Measurements from ENCODE around the gene PNPO.

The PNPO gene

GRCh38 chr17:47975823-47976205 is 34.4 kb downstream of the PNPO start:
- H3K36me3 ChIP-seq (ENCODE audit: insufficient read depth, low read length), result peaks cover 72% of the 10 kb centered on the region
- no peak overlapping the region for H3K4me2 ChIP-seq (ENCODE audit: insufficient read depth, low read length)
- ATAC-seq (ENCODE audit: insufficient read depth, low read depth), result no peak

GRCh38 chr17:47978324-47978723 is 37.0 kb downstream of the PNPO start:
- H4K20me1 ChIP-seq (ENCODE audit: insufficient read depth, low read length), result peaks cover 19% of the 10 kb centered on the region; the same call in 1 of the 2 replicates
- no peak overlapping the region for H3K4me3 ChIP-seq (ENCODE audit: low read depth in 1 of 2, low read length in 2 of 2)
- TF ChIP-seq EZH2 (IDR thresholded peaks at IDR 0.05; ENCODE audit: borderline replicate concordance, low read depth, low read length, severe bottlenecking), result no peak
- TF ChIP-seq CTCF (IDR thresholded peaks at IDR 0.05; ENCODE audit: borderline replicate concordance, extremely low read depth, low read length, poor library complexity, severe bottlenecking), result peak; percentile 78
- no peaks in the 10 kb centered on the region for H3K27me3 ChIP-seq (ENCODE audit: insufficient read depth, low read length, poor library complexity)
- H3K9ac ChIP-seq (ENCODE audit: low read depth, low read length), result no peak overlapping the region
- H3K4me1 ChIP-seq (ENCODE audit: insufficient read depth, low read length), result peaks cover 24% of the 10 kb centered on the region
- peak; percentile 77 for ATAC-seq (ENCODE audit: insufficient read depth, low read depth)
- no peaks in the 10 kb centered on the region for H3K9me3 ChIP-seq (ENCODE audit: insufficient read depth, low read length, severe bottlenecking)
- H3K4me2 ChIP-seq (ENCODE audit: insufficient read depth, low read length), result no peak overlapping the region
- peak; percentile 60 for DNase-seq
- no peak overlapping the region for H3K27ac ChIP-seq (ENCODE audit: low read length)
- H3K36me3 ChIP-seq (ENCODE audit: insufficient read depth, low read length), result peaks cover 94% of the 10 kb centered on the region
- H3K79me2 ChIP-seq (ENCODE audit: insufficient read depth, low read length), result no peaks in the 10 kb centered on the region
- H2AFZ ChIP-seq (ENCODE audit: low read depth, low read length), result no peak overlapping the region

More at GRCh38 chr17:47975823-47976205, 34.4 kb downstream of the PNPO start:
- H3K9me3 ChIP-seq (ENCODE audit: insufficient read depth, low read length, severe bottlenecking), result no peaks in the 10 kb centered on the region
- peaks cover 21% of the 10 kb centered on the region for H3K79me2 ChIP-seq (ENCODE audit: insufficient read depth, low read length)
- no peak for TF ChIP-seq EZH2 (IDR thresholded peaks at IDR 0.05; ENCODE audit: borderline replicate concordance, low read depth, low read length, severe bottlenecking)
- TF ChIP-seq CTCF (IDR thresholded peaks at IDR 0.05; ENCODE audit: borderline replicate concordance, extremely low read depth, low read length, poor library complexity, severe bottlenecking), result no peak
- no peak for DNase-seq
- no peaks in the 10 kb centered on the region for H3K27me3 ChIP-seq (ENCODE audit: insufficient read depth, low read length, poor library complexity)
- H4K20me1 ChIP-seq (ENCODE audit: insufficient read depth, low read length), result peaks cover 10% of the 10 kb centered on the region; the same call in 1 of the 2 replicates
- H2AFZ ChIP-seq (ENCODE audit: low read depth, low read length), result no peak overlapping the region
- no peak overlapping the region for H3K27ac ChIP-seq (ENCODE audit: low read length)
- H3K4me3 ChIP-seq (ENCODE audit: low read depth in 1 of 2, low read length in 2 of 2), result no peak overlapping the region
- no peak overlapping the region for H3K9ac ChIP-seq (ENCODE audit: low read depth, low read length)
- H3K4me1 ChIP-seq (ENCODE audit: insufficient read depth, low read length), result peaks cover 29% of the 10 kb centered on the region

- H3K79me2 ChIP-seq (ENCODE audit: insufficient read depth, low read length), result no peaks in the 10 kb centered on the region
- no peak overlapping the region for H3K4me2 ChIP-seq (ENCODE audit: insufficient read depth, low read length)
- TF ChIP-seq EZH2 (IDR thresholded peaks at IDR 0.05; ENCODE audit: borderline replicate concordance, low read depth, low read length, severe bottlenecking) (no peak), CTCF (IDR thresholded peaks at IDR 0.05; ENCODE audit: borderline replicate concordance, extremely low read depth, low read length, poor library complexity, severe bottlenecking) (no peak)
- H3K36me3 ChIP-seq (ENCODE audit: insufficient read depth, low read length), result peaks cover 84% of the 10 kb centered on the region
- H3K27ac ChIP-seq (ENCODE audit: low read length), result peak overlapping the region; percentile 26; the same call in 1 of the 2 replicates
- DNase-seq (no peak), ATAC-seq (ENCODE audit: insufficient read depth, low read depth) (no peak)
- no peaks in the 10 kb centered on the region for H3K9me3 ChIP-seq (ENCODE audit: insufficient read depth, low read length, severe bottlenecking)
- no peak overlapping the region for H3K9ac ChIP-seq (ENCODE audit: low read depth, low read length)
- no peaks in the 10 kb centered on the region for H3K27me3 ChIP-seq (ENCODE audit: insufficient read depth, low read length, poor library complexity)
- H4K20me1 ChIP-seq (ENCODE audit: insufficient read depth, low read length), result peaks cover 19% of the 10 kb centered on the region; the same call in 1 of the 2 replicates
- H2AFZ ChIP-seq (ENCODE audit: low read depth, low read length), result no peak overlapping the region
- no peak overlapping the region for H3K4me3 ChIP-seq (ENCODE audit: low read depth in 1 of 2, low read length in 2 of 2)
- H3K4me1 ChIP-seq (ENCODE audit: insufficient read depth, low read length), result peaks cover 24% of the 10 kb centered on the region
Observed at GRCh38 chr17:47980541-47980940, 39.2 kb downstream of the PNPO start.
